ENCODE data around the gene CKAP4. TPM values are rescaled to one million over a fixed set of nuclear protein-coding genes. Genes with fewer than 3 reads are reported as not detected.

Gene CKAP4
- total and polyA plus RNA-seq, 2 of the 13 experiments (the other 11 are each of a cell fraction or from before 2014, with no cell fraction given), result 39.2 to 70.2 TPM

- TF ChIP-seq ZSCAN25 (CRISPR knock-in tag; IDR thresholded peaks at IDR 0.05) (no peak), ZNF607 (CRISPR knock-in tag; IDR thresholded peaks at IDR 0.05; ENCODE audit: borderline replicate concordance) (no peak), HOXA7 (CRISPR knock-in tag; IDR thresholded peaks at IDR 0.05) (no peak), FOXO4 (CRISPR knock-in tag; conservative IDR thresholded peaks at IDR 0.05) (no peak), MAF1 (CRISPR knock-in tag; IDR thresholded peaks at IDR 0.05; ENCODE audit: borderline replicate concordance) (no peak), ZNF468 (CRISPR knock-in tag; IDR thresholded peaks at IDR 0.05) (no peak), FOXP1 (IDR thresholded peaks at IDR 0.05) (no peak), FOXP1 (CRISPR knock-in tag; IDR thresholded peaks at IDR 0.05) (peak; percentile 30; the same call in 1 of the 2 replicates), THAP7 (CRISPR knock-in tag; IDR thresholded peaks at IDR 0.05) (no peak), U2AF2 (IDR thresholded peaks at IDR 0.05; ENCODE audit: low read depth, low read length) (no peak), ZNF281 (CRISPR knock-in tag; IDR thresholded peaks at IDR 0.05; ENCODE audit: borderline replicate concordance) (no peak), ZNF446 (CRISPR knock-in tag; IDR thresholded peaks at IDR 0.05) (no peak), NCOR1 (IDR thresholded peaks at IDR 0.05; ENCODE audit: borderline replicate concordance, low read length) (no peak), TFDP1 (CRISPR knock-in tag; IDR thresholded peaks at IDR 0.05; ENCODE audit: borderline replicate concordance) (no peak), ARID3A (IDR thresholded peaks at IDR 0.05; ENCODE audit: low read depth, low read length) (0 out of 2 replicates have a peak, but pooled peaks have one; percentile 68), ZNF720 (CRISPR knock-in tag; IDR thresholded peaks at IDR 0.05) (no peak), HDAC6 (IDR thresholded peaks at IDR 0.05; ENCODE audit: low read depth, low read length) (no peak), ZNF20 (CRISPR knock-in tag; IDR thresholded peaks at IDR 0.05) (no peak), HDAC2 (CRISPR knock-in tag; IDR thresholded peaks at IDR 0.05) (0 out of 2 replicates have a peak, but pooled peaks have one; percentile 12), AGO1 (IDR thresholded peaks at IDR 0.05; ENCODE audit: low read depth, low read length, poor library complexity, severe bottlenecking) (no peak), RNF2 (conservative IDR thresholded peaks at IDR 0.05; ENCODE audit: low read depth) (no peak)
Measured at GRCh38 chr12:106296179-106296877, 48.5 kb upstream of the CKAP4 start (continued).

All from HepG2 (cell line).